IPS-NIHi11 (cell line): Measurements from ENCODE around the gene SLC47A1.
A peak's percentile ranks its signal among the peaks of the same experiment; 100 is the strongest.
"Not testable (repeated sequence)": the region's sequence is repeated elsewhere in the genome, so short reads cannot be mapped to it uniquely, and the experiment has no call there.

Experiments used
- DNase-seq: peaks from one replicate; pipeline ENCODE4 v3.0.0; 2012; ENCODE audit warnings: mixed read lengths, low spot score

Gene SLC47A1

DNA sequence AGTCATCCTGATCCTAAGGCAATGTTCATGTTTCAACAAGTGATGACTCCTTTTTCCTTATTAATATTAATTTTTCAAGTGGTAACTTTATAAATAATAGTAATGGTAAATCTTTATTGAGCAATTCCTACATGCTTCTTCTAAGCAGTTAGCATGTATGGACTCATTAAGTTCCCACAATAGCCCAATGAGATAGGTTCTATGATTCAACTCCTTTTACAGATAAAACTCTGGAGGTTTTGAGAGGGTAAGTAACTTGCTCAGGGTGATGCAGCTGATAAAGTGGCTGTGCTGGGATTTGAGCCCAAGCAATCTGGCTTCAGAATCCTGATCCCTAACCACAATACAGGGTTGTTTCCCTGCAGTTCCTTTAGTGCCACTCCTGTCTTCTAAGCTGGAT lies 25.3 kb downstream of the SLC47A1 start:
- no peak for DNase-seq

DNA sequence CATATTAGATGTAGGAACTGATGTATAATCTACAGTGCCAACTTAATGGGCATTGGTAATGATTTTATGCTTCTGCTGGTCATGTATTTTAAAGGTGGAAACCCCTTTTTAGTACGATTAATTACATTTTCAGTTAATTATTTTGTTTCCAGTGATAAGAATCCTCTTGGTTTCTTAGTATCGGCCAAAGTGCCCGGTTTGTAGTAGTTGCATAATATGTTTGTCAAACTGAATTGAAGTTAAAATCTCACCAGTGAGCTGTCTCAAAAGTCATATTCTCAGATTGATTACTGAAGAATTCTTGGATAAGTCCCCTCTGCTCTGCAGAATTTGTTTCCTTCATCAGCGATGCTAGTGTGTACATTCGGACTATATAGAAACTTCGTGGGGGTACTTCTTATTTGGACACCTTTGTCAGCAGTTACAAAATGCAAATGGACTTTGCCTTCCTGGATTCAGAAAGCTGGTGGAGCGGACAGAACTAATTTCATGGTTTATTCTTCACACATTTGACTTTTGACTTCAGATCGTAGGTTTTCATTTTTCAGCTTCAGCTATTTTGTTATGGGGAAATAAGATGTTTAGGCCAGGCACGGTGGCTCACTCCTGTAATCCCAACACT lies 28.2 kb downstream of the SLC47A1 start:
- DNase-seq: no peak

DNA sequence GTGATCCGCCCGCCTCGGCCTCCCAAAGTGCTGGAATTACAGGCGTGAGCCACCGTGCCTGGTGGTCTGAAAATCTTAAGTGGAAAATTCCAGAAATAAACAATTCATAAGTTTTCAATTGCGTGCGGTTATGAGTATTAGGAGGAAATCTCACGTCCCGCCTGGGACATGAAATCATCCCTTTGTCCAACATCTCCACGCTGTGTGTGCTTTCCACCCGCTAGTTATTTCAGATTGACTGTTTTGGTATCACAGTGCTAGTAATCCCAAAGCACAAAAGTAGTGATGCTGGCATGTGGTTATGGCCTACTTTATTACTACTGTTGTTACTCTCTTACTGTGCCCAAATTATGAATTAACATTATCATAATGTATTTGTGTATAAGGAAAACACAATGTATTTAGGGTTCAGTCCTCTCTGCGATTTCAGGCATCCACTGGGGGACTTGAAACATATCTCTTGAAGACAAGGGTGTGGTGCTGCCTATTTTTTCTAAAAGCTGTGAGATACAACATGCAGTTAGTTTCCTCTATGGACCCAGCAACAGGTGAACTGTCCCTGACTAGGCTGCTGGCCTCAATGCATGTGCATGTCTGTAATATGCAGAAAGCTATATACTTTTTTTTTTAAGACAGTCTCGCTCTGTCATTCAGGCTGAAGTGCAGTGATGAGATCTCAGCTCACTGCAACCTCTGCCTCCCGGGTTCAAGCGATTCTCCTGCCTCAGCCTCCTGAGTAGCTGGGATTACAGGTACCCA lies 32.3 kb downstream of the SLC47A1 start:
- DNase-seq: no peak

DNA sequence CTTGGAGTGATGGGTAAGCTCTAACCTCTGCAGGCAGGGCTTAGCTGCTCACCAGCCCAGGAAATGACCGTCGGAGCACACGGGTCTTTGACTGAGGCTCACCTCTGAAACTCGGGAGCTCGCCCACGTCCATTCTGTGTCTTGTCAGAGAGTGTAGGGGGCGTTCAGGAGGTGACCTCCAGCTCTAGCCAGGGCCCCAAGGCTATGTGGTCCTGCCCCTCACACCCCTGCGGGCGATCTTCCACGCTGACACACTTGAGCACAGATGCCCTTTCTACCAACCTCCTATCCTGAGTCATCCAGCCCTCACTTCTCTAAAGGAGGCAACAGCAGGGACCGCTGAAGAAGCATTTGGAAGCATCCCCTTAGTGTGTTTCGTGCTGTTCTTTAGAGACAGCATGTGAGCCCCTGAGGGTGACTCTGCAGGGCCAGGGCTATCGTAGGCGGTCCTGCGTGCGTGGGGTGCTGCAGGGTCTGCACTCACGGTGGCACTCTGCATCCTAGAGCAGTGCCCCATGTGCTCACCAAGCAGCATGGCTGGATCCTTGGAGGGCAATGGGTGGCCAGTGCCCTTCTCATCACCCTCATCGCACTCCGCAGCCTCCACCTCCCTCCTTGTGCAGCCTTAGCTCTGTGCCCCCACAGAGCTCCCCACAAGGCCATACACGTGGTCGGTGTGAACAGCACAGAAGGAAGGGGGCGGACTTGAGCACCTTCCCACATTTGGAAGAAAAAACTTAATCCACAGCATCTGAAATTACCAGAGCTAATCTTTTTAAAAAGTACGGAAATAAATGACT lies 33.8 kb downstream of the SLC47A1 start:
- peak; percentile 40 for DNase-seq

DNA sequence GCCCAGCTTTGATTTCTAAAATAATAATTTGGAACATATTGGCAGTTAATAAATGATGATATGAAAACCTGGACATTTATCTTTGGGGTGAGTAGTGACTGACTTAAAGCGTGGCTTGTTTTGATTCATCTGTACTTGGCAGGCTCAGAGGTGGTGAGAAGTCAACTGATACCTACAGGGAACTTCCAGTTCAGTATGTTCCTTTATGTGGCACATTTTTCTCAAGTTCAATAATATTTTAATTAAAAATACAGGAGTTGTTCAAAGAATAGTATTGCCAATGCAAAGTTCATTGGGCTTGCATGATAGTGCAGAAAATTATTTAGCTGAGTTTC lies 34.3 kb downstream of the SLC47A1 start:
- DNase-seq: no peak

DNA sequence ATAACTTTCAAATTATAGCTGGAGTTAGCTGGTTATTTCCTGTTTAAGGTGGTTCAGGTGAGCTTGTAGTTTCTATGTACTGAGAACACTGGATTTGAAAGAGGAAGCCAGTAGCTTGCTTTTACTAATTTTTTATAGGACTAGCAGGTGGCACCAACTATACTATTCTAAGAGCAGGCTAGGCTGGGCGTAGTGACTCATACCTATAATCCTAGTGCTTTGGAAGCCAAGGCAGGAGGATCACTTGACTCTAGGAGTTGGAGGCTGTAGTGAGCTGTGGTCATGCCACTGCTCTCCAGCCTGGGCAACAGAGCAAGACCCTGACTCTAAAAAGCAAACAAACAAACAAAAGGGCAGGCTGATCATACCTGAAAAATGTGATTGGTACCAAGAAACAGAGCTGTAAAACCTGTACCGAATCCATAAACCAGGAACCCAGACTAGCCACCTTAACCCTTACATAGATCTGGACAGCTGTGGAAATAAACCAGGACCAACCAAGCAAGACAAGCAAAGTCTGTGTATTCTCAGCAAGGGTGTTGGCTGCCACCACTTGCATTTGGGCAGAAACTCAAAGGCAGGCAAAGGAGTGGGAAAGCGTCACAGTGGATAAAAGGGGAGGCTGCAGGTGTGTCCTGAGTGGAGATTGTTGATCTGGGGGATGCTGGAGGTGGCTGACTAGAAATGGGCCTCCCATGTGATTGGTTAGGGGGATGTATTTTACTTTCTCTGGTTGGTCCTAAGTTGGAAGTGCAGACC lies 36.3 kb downstream of the SLC47A1 start:
- DNase-seq: no peak

DNA sequence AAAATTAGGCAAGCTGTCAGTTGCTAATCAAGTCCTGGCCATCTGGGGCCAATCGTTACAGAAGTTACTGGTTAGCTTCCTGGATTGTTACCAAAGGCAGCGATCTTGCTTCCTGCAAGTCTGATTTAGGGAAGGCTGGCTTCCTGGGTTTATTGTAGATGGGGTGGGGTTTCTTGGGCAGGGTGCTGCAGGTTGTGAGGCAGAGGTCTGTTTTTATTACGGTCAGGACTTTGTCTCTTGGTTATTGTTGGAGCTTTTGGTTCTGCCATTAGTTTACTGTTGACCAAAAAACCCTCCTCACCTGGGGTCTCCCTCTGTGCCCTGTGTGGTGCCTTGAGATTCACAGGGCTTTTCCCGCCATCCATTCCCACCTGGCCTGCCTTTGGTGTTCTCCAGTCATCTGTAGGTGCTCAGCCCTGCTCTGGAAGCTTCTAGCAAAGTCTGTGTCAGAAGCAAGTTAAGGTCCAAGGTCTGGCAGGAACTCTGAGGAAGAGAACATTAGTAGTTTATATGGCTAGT lies 36.9 kb downstream of the SLC47A1 start:
- DNase-seq: no peak

DNA sequence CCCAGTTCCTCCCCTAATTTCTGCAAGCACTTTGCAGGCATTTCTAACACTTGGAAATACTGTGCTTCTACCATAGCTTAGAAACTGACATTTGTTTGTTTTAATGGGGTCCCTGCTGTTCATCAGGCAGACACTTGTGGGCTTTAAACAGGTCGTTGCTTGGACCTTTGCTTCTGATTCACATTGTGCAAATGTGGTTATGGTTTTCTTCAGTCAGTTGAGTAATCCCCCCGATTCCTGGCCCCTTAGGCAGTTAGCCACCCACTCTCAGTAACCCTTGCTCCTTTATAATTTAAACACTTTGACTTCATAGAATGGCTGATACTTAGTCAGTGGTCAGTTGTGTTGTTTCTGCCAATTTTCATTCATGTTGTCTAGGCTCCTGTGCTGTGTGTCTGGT lies 39.4 kb downstream of the SLC47A1 start:
- no peak for DNase-seq

DNA sequence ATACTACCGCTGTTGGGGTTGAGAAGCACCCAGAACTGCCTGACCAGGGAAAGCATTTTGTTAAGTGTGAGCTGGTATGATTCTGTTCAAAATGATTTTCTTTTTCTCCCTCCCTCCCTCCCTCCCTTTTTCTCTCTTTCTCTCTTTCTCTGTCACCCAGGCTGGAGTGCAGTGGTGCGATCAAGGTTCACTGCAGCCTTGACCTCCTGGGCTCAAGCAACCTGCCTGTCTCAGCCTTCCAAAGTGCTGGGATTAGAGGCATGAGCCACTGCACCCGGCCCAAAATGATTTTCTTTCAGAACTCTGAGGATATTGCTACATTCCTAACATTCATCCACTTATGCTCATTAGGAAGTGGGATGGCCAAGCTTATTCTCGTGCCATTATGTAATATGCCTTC lies 41.3 kb downstream of the SLC47A1 start:
- no peak for DNase-seq

DNA sequence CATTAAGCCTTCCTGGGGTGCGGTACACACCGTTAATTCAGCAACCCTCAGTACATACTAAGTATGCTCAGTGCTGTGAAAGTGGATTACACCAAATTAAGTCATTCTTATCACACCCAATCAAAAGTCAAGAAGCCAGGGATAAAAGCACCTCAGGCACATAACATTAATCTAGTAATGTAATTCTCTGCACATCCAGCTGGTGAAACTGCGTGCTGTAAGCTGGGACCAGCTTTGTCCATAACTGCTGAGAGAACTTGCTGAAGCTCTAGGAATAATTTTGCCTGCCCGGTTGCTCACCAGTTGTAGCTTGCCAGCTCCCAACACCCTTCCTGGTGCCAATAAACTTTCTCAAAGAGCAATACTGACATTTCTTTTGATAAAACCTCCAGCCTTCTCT lies 44.9 kb downstream of the SLC47A1 start:
- DNase-seq: no peak

DNA sequence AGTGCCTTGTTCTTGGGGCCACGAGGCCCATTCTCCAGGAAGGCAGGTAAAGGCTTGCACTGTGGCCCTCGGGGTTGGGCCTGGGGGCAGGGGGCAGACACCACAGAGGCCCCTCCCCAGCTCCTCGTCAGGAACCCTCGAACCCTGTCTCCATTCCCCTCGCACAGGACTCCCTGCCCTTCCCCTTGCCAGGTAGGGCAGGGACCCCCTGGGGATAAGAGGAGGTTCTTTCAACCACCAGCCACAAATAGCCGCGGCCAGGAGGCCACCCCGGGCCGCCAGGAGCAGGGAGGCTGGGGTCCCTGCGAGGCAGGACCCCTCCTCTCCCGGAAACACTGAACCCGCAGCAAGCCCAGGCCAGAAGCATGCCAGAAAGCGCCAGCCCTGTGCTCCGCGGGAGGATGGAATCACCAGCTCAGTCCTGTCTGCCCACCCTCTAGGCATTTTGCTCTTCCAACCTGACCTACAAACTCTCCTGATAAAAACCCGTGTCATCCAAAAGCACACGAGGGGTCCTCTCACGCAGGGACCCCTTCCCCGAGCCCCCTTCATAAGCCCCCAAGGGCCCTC lies 45.6 kb downstream of the SLC47A1 start:
- DNase-seq: peak; percentile 58

DNA sequence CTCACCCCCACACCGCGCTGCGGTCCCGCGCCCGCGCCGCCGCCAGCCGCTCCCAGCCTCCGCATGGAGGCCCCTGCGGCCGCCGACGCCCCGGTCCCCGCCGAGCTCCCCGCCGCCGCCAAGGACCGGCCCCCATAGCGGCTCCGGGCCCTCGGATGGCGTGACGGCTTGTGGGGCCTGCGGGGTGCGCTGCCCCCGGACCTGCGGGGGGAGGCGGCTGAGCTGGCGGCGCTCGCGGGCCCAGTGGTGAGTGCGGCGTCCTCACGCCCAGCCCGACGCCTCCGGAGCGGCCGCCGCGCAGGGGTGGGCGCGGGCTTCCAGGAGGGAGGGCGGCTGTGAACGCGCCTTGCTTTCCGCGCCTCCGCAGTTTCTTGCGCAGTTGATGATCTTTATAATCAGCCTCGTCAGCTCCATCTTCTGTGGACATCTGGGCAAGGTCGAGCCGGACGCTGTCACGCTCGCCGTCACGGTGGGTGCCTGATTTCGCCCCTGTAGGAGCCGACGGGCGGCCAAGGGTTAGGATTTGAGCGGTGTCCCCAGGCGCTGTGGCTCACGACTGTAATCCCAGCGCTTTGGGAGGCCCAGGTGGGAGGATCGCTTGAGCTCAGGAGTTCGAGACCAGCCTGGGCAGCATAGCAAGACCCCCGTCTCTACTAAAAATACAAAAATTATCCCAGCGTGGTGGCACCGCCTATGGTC lies 46.4 kb downstream of the SLC47A1 start:
- peak; percentile 65 for DNase-seq

DNA sequence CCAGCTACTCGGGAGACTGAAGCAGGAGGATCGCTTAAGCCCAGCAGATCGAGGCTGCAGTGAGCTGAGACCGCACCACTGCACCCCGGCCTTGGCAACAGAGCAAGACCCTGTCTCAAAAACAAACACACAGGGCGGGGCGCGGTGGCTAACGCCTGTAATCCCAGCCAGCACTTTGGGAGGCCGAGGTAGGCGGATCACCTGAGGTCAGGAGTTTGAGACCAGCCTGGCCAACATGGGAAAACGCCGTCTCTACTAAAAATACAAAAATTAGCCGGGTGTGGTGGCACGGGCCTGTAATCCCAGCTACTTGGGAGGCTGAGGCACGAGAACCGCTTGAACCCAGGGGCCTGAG lies 46.9 kb downstream of the SLC47A1 start:
- DNase-seq: not testable (repeated sequence)

DNA sequence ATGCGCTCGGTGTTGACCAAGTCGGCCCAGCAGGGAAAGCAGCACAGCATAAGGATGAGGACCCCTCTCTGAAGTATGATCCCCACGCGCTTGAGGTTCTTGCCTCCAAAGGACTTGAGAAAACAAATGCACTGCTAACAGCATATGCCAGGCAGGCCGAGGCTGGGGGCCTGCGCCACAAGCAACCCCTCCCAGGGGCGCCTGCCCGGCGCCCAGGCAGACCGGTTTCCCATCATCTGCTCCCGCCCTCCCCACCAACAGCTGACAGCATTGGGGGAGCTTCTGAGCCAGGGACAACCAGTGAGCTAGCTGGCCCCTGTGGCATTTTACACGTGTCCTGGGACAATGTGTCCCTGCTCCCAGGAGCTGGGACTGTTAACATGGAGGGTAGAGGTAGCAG lies 48.5 kb downstream of the SLC47A1 start:
- not testable (repeated sequence) for DNase-seq

DNA sequence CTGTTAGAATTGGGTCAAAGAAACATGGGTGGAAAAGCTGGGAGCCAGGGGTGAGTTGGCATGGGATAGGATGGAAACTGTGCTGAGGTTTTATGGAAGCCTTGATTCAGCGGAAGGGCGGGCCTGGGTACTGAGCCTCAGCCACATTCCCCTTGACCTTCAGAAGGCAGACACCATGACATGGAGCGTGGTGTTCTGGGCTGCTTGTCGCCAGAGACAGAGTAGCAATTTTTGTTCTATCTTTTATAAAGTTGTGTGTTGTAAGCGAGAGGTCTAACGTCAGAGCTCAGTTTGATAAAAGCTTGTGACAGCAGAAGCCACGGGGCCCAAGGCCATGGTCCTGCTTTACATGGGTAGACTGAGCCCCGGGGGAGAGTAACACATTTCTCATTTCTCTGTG lies 50.2 kb downstream of the SLC47A1 start:
- no peak for DNase-seq

DNA sequence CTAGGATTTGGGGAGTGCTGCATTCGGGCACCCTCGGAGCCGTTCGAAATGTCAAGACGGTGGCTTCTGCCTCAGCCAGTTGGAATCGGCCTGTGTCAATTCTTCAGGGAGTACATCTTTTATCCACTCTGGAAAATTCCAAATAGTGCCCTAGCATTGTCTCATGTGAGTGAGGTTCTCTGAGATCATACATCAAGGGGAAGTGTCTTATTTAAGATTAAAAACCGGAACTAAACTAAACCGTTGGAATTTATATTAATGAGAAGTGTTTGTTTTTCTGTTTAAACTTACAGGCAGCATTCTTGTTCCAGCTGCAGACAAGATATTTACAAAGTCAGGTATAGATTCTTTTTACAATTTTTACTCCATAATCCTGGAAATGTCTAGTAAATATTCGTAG lies 56.8 kb downstream of the SLC47A1 start:
- no peak for DNase-seq

DNA sequence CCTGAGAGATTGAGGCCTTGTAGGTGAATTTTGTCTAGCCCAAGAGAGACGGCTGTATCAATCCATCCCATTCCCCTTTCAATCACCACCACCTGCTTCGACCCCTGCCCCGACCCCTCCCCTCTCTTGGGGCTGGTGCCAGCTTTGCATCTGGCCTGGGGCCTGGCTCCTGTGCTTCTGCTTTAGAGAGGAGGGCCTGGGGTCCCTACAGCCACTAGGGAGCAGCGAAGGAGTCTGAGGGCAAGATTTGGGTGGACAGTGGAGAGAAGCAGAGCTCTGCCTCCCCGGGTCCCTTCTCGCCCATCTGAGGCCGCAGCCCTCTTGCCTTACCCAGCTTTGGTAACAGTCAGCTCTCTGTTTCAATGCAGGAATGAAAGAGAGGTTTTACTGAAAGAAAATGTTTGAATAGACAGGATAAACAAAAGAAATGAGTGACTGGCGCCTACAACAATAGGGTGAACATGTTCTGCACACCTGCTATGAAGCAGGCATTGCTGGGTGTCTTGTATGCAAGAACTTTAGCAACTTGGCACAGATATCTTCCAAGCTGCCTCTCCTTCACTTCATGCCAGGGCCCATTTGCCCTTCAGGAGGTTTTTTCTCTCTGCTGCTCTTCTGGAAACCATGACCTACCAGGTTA lies 57.4 kb downstream of the SLC47A1 start:
- DNase-seq: peak; percentile 42

DNA sequence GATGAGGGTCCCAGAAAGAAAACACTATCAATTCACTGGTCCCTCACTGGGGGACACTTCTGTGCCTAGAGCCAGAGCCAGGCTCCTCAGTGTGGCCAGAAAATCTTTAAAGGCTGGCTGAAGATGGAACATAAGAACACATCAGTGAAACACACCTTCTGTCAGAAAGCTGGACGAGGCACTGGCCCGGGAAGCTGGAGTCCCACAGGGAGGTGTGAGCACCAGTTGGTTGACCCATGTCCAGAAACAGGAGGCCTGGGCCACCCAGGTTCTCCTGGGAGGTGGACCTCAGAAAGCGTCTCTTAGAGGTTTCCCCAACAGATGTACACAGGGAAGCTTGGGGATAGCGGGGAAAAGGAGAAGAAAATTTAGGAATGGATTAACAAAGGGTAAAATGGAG lies 58.7 kb downstream of the SLC47A1 start:
- no peak for DNase-seq

DNA sequence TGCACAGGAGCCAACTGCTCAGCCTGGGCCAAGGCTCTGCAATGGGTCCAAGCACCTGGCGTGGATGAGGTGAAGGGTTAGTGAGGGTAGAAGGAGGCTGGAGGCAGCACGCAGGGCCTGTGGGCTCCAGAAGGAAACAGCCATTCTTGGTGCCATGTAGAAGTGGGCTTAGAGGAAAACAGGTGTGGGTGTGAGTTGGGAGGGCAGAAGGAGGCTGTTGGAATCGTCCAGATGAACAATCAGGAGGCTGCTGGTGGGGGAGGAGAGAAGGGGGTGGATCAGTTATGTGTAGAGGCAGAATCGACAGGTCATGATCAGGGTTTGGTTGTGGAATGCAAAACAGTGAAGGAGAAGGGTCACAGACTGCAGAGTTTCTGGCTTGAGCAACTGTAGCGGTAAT lies 63.2 kb downstream of the SLC47A1 start:
- no peak for DNase-seq

DNA sequence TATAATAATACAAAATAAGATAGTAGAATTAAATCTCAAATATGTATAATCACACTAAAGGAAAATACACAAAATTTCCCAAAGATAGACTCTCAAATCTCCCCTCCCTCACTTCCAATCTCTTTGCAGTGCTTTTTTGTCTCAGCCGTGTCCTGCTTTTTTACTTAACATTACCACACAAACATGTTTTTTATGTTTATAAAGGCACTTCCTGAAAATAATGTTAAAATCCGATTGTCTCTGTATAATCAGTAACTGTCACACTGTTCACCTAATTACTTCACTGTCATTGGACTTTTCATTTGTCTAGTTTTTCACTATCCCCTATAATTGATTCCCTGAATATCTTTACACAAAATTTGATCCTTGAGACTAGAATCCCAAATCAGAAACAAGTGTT lies 76.7 kb downstream of the SLC47A1 start:
- no peak for DNase-seq

DNA sequence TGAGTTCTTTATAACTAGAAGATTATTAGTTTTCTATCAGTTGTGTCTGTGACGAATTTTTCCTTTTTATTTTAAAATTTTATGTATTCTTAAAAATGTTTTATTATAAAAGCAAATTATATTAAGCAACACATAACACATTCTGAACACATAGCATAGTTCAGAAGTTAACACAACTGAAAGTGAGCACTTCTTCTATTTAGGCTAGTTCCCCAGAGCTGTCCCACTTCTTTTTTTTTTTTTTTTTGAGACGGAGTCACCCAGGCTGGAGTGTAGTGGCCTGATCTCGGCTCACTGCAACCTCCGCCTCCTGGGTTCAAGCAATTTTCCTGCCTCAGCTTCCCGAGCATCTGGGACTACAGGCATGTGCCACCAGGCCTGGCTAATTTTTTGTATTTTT lies 77.2 kb downstream of the SLC47A1 start:
- no peak for DNase-seq
